NCI-H1417 (cell line): Measurements from ENCODE around the gene CAPN15.

Experiments used
- DNase-seq, 3 experiments: peaks; one replicate each; lab custom pipeline; 2025; lab: John Stamatoyannopoulos, UW

Gene CAPN15

GRCh38 chr16:507527-507926 lies 20.0 kb upstream of the CAPN15 start:
- DNase-seq: peak in 1 of 3 experiments; percentile 76

GRCh38 chr16:507996-508395 lies 19.5 kb upstream of the CAPN15 start:
- no peak for DNase-seq

GRCh38 chr16:508884-509736 lies 18.4 kb upstream of the CAPN15 start:
- no peak for DNase-seq

GRCh38 chr16:510066-510825 lies 17.3 kb upstream of the CAPN15 start:
- no peak for DNase-seq

- DNase-seq: no peak
These were observed 14.7 kb upstream of the CAPN15 start for GRCh38 chr16:512802-513201.

GRCh38 chr16:513950-514349 lies 13.6 kb upstream of the CAPN15 start:
- no peak for DNase-seq

- no peak for DNase-seq
These were observed 12.2 kb upstream of the CAPN15 start for GRCh38 chr16:515175-515938.

GRCh38 chr16:515939-516226 lies 11.6 kb upstream of the CAPN15 start:
- no peak for DNase-seq

- no peak for DNase-seq
These were observed 11.2 kb upstream of the CAPN15 start for GRCh38 chr16:516301-516700.

- DNase-seq: no peak
These were observed 8.7 kb upstream of the CAPN15 start for GRCh38 chr16:518858-519257.

GRCh38 chr16:519425-519824 lies 8.1 kb upstream of the CAPN15 start:
- DNase-seq: no peak

- DNase-seq: no peak
These were observed 7.4 kb upstream of the CAPN15 start for GRCh38 chr16:519841-520687.

- no peak for DNase-seq
These were observed 6.7 kb upstream of the CAPN15 start for GRCh38 chr16:520847-521246.

GRCh38 chr16:521381-522210 lies 5.9 kb upstream of the CAPN15 start:
- no peak for DNase-seq

- DNase-seq: no peak
These were observed 5.0 kb upstream of the CAPN15 start for GRCh38 chr16:522320-523096.

- DNase-seq: no peak
These were observed 4.3 kb upstream of the CAPN15 start for GRCh38 chr16:523097-523741.

- no peak for DNase-seq
These were observed 3.1 kb upstream of the CAPN15 start for GRCh38 chr16:524274-525040.

- no peak for DNase-seq
These were observed 2.4 kb upstream of the CAPN15 start for GRCh38 chr16:525123-525519.
